ENCODE measurements around the gene BORCS5. TPM values are rescaled to one million over a fixed set of nuclear protein-coding genes. Genes with fewer than 3 reads are reported as not detected.
"Not testable (repeated sequence)": the region's sequence is repeated elsewhere in the genome, so short reads cannot be mapped to it uniquely, and the experiment has no call there.

Gene BORCS5
- total RNA-seq, 1 donor from 2014 or later, result 12.7 TPM

- Histone ChIP-seq H3K4me3 (ENCODE audit: low read depth, low read length) (no peak overlapping the region), H3K27me3 (ENCODE audit: control insufficient read depth, insufficient read depth, low read length) (no peaks in the 10 kb centered on the region), H3K36me3 (ENCODE audit: control insufficient read depth, insufficient read depth, low read length) (no peaks in the 10 kb centered on the region)
- TF ChIP-seq, protein P1, sequence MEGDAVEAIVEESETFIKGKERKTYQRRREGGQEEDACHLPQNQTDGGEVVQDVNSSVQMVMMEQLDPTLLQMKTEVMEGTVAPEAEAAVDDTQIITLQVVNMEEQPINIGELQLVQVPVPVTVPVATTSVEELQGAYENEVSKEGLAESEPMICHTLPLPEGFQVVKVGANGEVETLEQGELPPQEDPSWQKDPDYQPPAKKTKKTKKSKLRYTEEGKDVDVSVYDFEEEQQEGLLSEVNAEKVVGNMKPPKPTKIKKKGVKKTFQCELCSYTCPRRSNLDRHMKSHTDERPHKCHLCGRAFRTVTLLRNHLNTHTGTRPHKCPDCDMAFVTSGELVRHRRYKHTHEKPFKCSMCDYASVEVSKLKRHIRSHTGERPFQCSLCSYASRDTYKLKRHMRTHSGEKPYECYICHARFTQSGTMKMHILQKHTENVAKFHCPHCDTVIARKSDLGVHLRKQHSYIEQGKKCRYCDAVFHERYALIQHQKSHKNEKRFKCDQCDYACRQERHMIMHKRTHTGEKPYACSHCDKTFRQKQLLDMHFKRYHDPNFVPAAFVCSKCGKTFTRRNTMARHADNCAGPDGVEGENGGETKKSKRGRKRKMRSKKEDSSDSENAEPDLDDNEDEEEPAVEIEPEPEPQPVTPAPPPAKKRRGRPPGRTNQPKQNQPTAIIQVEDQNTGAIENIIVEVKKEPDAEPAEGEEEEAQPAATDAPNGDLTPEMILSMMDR (IDR thresholded peaks at IDR 0.05; ENCODE audit: insufficient read depth, low read length, poor library complexity, severe bottlenecking), result no peak
- peak; percentile 47 for DNase-seq (ENCODE audit: low read depth)
These were observed 5.9 kb upstream of the BORCS5 start for GRCh38 chr12:12350868-12351463.

DNA sequence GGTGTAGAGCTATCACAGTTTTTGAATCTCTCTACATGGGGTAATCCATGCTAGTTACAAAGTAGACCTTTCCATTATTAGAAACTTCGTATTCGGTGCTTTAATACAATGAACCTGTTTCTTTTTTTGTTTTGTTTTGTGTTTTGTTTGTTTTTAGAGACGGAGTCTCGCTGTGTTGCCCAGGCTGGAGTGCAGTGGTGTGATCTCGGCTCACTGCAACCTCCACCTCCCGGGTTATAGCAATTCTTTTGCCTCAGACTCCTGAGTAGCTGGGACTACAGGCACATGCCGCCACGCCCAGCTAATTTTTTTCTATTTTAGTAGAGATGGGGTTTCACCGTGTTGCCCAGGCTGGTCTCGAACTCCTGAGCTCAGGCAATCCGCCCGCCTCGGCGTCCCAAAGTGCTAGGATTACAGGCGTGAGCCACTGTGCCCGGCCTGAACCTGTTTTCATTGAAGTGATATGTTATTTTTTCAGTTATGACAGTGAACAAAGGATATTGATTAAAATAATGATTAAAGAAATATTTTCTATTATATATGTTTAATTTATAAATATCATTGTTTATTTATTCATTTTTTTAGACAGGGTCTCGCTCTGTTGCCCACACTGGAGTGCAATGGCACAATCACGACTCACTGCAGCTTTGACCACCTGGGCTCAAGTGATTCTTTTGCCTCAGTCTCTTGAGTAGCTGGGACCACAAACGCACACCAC, 5.3 kb upstream of the BORCS5 start:
- DNase-seq (ENCODE audit: low read depth); H3K27me3 ChIP-seq (ENCODE audit: control insufficient read depth, insufficient read depth, low read length); H3K36me3 ChIP-seq (ENCODE audit: control insufficient read depth, insufficient read depth, low read length); H3K4me3 ChIP-seq (ENCODE audit: low read depth, low read length): not testable (repeated sequence)

DNA sequence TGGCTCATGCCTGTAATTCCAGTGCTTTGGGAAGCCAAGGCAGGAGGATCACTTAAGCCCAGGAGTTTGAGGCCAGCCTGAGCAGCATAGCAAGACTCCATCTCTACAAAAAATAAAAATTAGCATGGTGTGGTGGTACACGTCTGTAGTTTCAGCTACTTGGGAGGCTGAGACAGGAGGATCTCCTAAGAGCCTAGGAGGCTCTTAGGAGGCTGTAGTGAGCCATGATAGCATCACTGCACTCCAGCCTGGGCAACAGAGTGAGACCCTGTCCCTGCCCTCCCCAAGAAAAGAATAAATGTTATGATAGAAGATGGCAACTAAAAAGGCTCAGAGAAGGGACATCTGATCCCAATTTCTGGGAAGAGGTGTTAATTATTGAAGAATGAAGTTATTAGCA, 3.6 kb upstream of the BORCS5 start:
- Histone ChIP-seq H3K27me3 (ENCODE audit: control insufficient read depth, insufficient read depth, low read length) (no peaks in the 10 kb centered on the region), H3K4me3 (ENCODE audit: low read depth, low read length) (no peak overlapping the region), H3K36me3 (ENCODE audit: control insufficient read depth, insufficient read depth, low read length) (no peaks in the 10 kb centered on the region)
- TF ChIP-seq, protein P1 (IDR thresholded peaks at IDR 0.05; ENCODE audit: insufficient read depth, low read length, poor library complexity, severe bottlenecking), result no peak
- no peak for DNase-seq (ENCODE audit: low read depth)

DNA sequence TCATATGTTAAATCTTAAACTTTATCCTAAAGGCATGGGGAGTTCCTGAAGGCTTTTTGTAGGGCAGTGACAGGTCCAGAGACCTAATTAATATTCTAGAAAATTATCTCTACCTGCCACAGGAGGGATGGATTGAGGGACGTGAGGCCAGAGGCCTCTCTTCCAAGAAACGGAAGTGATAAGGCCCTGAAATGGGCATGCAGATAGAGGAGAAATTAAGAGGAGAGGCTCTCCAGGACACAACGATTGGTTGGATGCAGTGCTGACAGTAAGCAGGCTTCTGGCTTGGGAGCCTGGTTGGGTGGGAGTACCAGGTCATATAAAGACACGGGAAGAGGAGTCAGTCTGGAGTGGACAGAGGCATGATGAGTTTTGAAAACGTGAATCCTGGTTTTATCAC, 3.1 kb upstream of the BORCS5 start:
- Histone ChIP-seq H3K4me3 (ENCODE audit: low read depth, low read length) (no peak overlapping the region), H3K27me3 (ENCODE audit: control insufficient read depth, insufficient read depth, low read length) (no peaks in the 10 kb centered on the region), H3K36me3 (ENCODE audit: control insufficient read depth, insufficient read depth, low read length) (no peaks in the 10 kb centered on the region)
- DNase-seq (ENCODE audit: low read depth), result no peak
- TF ChIP-seq, protein P1 (IDR thresholded peaks at IDR 0.05; ENCODE audit: insufficient read depth, low read length, poor library complexity, severe bottlenecking), result no peak

GRCh38 chr12:12356467-12356895, 397 bp upstream of the BORCS5 start:
- Histone ChIP-seq H3K4me3 (ENCODE audit: low read depth, low read length) (peak overlapping the region; percentile 85), H3K36me3 (ENCODE audit: control insufficient read depth, insufficient read depth, low read length) (no peaks in the 10 kb centered on the region), H3K27me3 (ENCODE audit: control insufficient read depth, insufficient read depth, low read length) (no peaks in the 10 kb centered on the region)
- TF ChIP-seq, protein P1 (IDR thresholded peaks at IDR 0.05; ENCODE audit: insufficient read depth, low read length, poor library complexity, severe bottlenecking), result no peak
- no peak for DNase-seq (ENCODE audit: low read depth)

- no peaks in the 10 kb centered on the region for H3K36me3 ChIP-seq (ENCODE audit: control insufficient read depth, insufficient read depth, low read length)
- H3K4me3 ChIP-seq (ENCODE audit: low read depth, low read length), result peak overlapping the region; percentile 85
- TF ChIP-seq, protein P1 (IDR thresholded peaks at IDR 0.05; ENCODE audit: insufficient read depth, low read length, poor library complexity, severe bottlenecking), result no peak
- no peaks in the 10 kb centered on the region for H3K27me3 ChIP-seq (ENCODE audit: control insufficient read depth, insufficient read depth, low read length)
- DNase-seq (ENCODE audit: low read depth), result no peak
These were observed 1.0 kb downstream of the BORCS5 start for GRCh38 chr12:12357719-12358461.
